Measurements from ENCODE around the gene TNP2. TPM values are rescaled to one million over a fixed set of nuclear protein-coding genes. Genes with fewer than 3 reads are reported as not detected.

Gene TNP2
- total RNA-seq, 1 donor from 2014 or later = not detected

DNA sequence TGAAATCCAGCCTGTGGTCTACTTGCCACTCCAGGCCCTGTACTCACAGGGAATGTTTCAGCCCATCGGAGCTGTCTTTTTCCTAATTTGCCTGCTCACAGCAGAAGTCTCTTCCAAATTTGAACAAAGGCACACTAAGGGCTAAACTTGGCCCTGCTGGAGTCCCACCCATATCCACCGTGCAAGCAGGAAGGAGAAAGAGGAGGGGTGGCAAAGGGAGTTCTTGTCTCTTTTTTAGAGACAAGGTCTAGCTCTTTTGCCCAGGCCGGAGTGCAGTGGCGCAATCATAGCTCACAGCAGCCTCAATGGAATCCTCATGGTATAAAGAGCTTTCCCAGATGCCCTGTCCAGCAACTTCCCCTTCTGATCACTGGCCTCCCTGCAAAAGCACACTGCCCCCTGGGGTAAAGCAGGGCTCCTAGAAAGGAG is 14.7 kb upstream of the TNP2 start:
- no peak for DNase-seq (ENCODE audit: low spot score in 2 of 2)
- Histone ChIP-seq H3K4me3 (no peak overlapping the region), H3K36me3 (no peaks in the 10 kb centered on the region), H3K4me1 (no peaks in the 10 kb centered on the region), H3K9me3 (no peaks in the 10 kb centered on the region), H3K27ac (no peak overlapping the region), H3K27me3 (no peaks in the 10 kb centered on the region)
- intact Hi-C loops (cut with DNase I) = no loop called here
- TF ChIP-seq CTCF (IDR thresholded peaks at IDR 0.05) = no peak

- Histone ChIP-seq H3K4me1 (no peaks in the 10 kb centered on the region), H3K9me3 (no peaks in the 10 kb centered on the region), H3K36me3 (no peaks in the 10 kb centered on the region), H3K27me3 (no peaks in the 10 kb centered on the region), H3K4me3 (no peak within 1 kb of the TSS), H3K27ac (no peak within 1 kb of the TSS)
- intact Hi-C loops (cut with DNase I) = no loop called here
- TF ChIP-seq CTCF (IDR thresholded peaks at IDR 0.05) = no peak
- DNase-seq (ENCODE audit: low spot score in 2 of 2) = no peak
Measured at GRCh38 chr16:11280616-11281522, 11.7 kb upstream of the TNP2 start, which contains the start of gene PRM1. TSS of gene PRM1 (minus strand) at chr16:11281330. CDS start at chr16:11281238, 92 bp downstream.

- no peak for TF ChIP-seq CTCF (IDR thresholded peaks at IDR 0.05)
- Histone ChIP-seq H3K36me3 (no peaks in the 10 kb centered on the region), H3K4me1 (no peaks in the 10 kb centered on the region), H3K27me3 (no peaks in the 10 kb centered on the region), H3K9me3 (no peaks in the 10 kb centered on the region), H3K27ac (no peak overlapping the region), H3K4me3 (no peak overlapping the region)
- DNase-seq (ENCODE audit: low spot score in 2 of 2) = no peak
- intact Hi-C loops (cut with DNase I) = no loop called here
Measured at GRCh38 chr16:11278681-11279628, 9.8 kb upstream of the TNP2 start.

DNA sequence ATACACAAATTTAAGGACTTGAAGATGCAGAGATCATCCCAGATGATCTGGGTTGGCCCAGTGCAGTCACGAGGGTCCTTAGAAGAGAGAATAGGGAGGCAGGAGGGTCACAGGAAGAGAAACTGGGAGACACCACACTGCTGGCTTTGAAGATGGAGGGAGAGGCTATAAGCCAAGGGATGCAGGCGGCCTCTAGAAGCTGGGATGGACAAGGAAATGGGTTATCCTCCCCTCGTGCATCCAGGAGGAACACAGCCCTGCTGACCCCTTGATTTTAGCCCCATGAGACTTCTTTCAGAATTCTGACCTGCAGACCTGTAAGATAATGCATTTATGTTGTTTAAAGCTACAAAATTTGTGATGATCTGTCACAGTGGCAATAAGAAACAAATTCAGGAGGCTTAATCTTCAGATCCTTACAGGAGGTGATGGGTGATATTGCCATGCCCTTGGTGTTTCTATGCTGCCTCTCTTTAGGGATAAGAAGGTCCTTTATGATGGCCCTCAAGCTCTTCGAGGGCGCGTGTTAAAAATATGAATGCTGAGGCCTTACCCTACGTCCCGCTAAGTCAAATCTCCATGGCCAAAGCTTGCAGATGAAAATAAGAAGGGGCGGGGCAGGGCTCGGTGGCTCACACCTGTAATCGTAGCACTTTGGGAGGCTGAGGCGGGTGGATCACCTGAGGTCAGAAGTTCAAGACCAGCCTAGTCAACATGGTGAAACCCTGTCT is 8.6 kb upstream of the TNP2 start:
- no peak for DNase-seq (ENCODE audit: low spot score in 2 of 2)
- Histone ChIP-seq H3K36me3 (no peaks in the 10 kb centered on the region), H3K4me1 (no peaks in the 10 kb centered on the region), H3K27me3 (no peaks in the 10 kb centered on the region), H3K4me3 (no peak overlapping the region), H3K9me3 (no peaks in the 10 kb centered on the region), H3K27ac (no peak overlapping the region)
- intact Hi-C loops (cut with DNase I) = no loop called here
- TF ChIP-seq CTCF (IDR thresholded peaks at IDR 0.05) = no peak

- H3K27ac ChIP-seq = no peak overlapping the region
- no peaks in the 10 kb centered on the region for H3K4me1 ChIP-seq
- H3K9me3 ChIP-seq = no peaks in the 10 kb centered on the region
- no peak for DNase-seq (ENCODE audit: low spot score in 2 of 2)
- no peak overlapping the region for H3K4me3 ChIP-seq
- no peak for TF ChIP-seq CTCF (IDR thresholded peaks at IDR 0.05)
- intact Hi-C loops (cut with DNase I) = no loop called here
- no peaks in the 10 kb centered on the region for H3K36me3 ChIP-seq
- H3K27me3 ChIP-seq = no peaks in the 10 kb centered on the region
Measured at GRCh38 chr16:11276896-11277593, 7.9 kb upstream of the TNP2 start.
